Subcutaneous abdominal adipose tissue (tissue), 5 donors: ENCODE measurements around the gene MGMT.

Experiments
- H3K27ac ChIP-seq: one replicate; pipeline ENCODE4 v1.7.0; 2013; ENCODE audit warnings: low read depth, mild to moderate bottlenecking, inconsistent platforms, low read length, moderate library complexity
- H3K27me3 ChIP-seq, 5 donors: one replicate each; pipeline ENCODE4 v1.7.0; 2013; ENCODE audit warnings: low read length in 5 of 5, inconsistent platforms in 1 of 5; ENCODE audit not compliant: control insufficient read depth in 5 of 5, insufficient read depth in 4 of 5
- H3K36me3 ChIP-seq, 5 donors: one replicate each; pipeline ENCODE4 v1.7.0; 2013; ENCODE audit warnings: low read length in 5 of 5; ENCODE audit not compliant: control insufficient read depth in 5 of 5, insufficient read depth in 5 of 5
- H3K4me1 ChIP-seq, 5 donors: one replicate each; pipeline ENCODE4 v1.7.0; 2013; ENCODE audit warnings: low read length in 5 of 5, mild to moderate bottlenecking in 3 of 5, moderate library complexity in 1 of 5; ENCODE audit not compliant: control insufficient read depth in 5 of 5, insufficient read depth in 5 of 5
- H3K4me3 ChIP-seq, 5 donors: one replicate each; pipeline ENCODE4 v1.7.0; 2013; ENCODE audit warnings: low read length in 5 of 5, low read depth in 1 of 5
- H3K9ac ChIP-seq, 5 donors: one replicate each; pipeline ENCODE4 v1.7.0; 2013; ENCODE audit warnings: low read length in 5 of 5, mild to moderate bottlenecking in 4 of 5, moderate library complexity in 3 of 5
- H3K9me3 ChIP-seq, 5 donors: one replicate each; pipeline ENCODE4 v1.7.0; 2013; ENCODE audit warnings: low read length in 5 of 5; ENCODE audit not compliant: control insufficient read depth in 5 of 5
- donor health status: healthy.
- donor health status: healthy.
- donor health status: healthy.
- donor health status: healthy.
- donor health status: healthy.

The MGMT gene

GRCh38 chr10:129568583-129569344 lies 101.7 kb downstream of the MGMT start:
- peaks cover 0 to 9% (median 8%) of the 10 kb centered on the region in 5 donors for H3K36me3 ChIP-seq
- H3K4me3 ChIP-seq, result no peak overlapping the region
- no peak overlapping the region for H3K9ac ChIP-seq
- H3K9me3 ChIP-seq, result no peaks in the 10 kb centered on the region
- H3K27me3 ChIP-seq, result no peaks in the 10 kb centered on the region
- H3K4me1 ChIP-seq, result no peaks in the 10 kb centered on the region
- H3K27ac ChIP-seq, result no peak overlapping the region

DNA sequence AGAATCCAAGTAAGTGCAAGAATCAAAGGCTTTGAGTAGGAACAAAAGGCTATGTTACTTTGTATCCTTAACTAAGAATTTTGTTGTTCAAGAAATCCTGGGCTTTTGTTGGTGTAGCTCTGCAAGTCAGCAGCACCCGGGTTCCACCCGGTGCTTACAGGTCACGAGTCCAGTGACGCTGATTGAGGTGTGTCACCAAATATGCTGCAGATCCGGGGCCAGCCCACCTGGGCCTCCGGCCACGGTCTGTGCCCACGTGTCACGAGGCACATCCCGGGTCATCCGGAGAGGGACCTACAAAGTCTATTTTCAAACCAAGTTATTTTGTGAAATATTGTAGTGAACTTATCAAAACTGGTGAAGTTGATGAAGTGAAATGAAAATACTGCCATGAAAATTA lies 103.1 kb downstream of the MGMT start:
- no peak overlapping the region for H3K4me3 ChIP-seq
- no peak overlapping the region for H3K27ac ChIP-seq
- H3K36me3 ChIP-seq, result peaks cover 0 to 9% (median 8%) of the 10 kb centered on the region in 5 donors
- H3K27me3 ChIP-seq, result no peaks in the 10 kb centered on the region
- no peak overlapping the region for H3K9ac ChIP-seq
- H3K9me3 ChIP-seq, result no peaks in the 10 kb centered on the region
- H3K4me1 ChIP-seq, result no peaks in the 10 kb centered on the region

GRCh38 chr10:129579228-129579627 lies 112.2 kb downstream of the MGMT start:
- Histone ChIP-seq H3K27me3 (no peaks in the 10 kb centered on the region), H3K9me3 (peaks cover 0 to 9% (median 0%) of the 10 kb centered on the region in 5 donors), H3K36me3 (peaks cover 0 to 3% (median 0%) of the 10 kb centered on the region in 5 donors), H3K27ac (no peak overlapping the region), H3K9ac (no peak overlapping the region), H3K4me1 (no peaks in the 10 kb centered on the region), H3K4me3 (no peak overlapping the region)

DNA sequence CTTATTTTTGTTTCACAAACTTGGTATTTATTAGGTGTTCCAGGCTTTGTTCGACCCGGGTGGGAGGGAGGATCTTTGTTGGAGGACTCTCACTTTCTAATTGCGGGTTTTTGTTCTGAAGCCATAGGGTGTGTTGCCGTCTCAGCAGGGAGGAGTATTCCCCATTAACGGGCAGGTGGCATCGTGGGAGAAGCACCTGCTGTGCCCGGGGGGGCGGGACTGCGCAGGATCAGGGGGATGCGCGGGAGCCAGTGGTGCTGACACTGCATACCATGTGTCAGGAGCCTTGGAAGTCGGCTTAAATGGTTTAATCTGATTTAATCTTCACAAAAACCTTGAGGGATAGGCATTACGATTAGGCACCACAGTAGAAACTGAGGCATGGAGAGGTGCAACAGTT lies 113.0 kb downstream of the MGMT start:
- peaks cover 0 to 3% (median 0%) of the 10 kb centered on the region in 5 donors for H3K36me3 ChIP-seq
- no peak overlapping the region for H3K4me3 ChIP-seq
- H3K27ac ChIP-seq, result no peak overlapping the region
- no peaks in the 10 kb centered on the region for H3K4me1 ChIP-seq
- no peak overlapping the region for H3K9ac ChIP-seq
- H3K27me3 ChIP-seq, result no peaks in the 10 kb centered on the region
- peaks cover 0 to 12% (median 0%) of the 10 kb centered on the region in 5 donors for H3K9me3 ChIP-seq

GRCh38 chr10:129580901-129581300 lies 113.9 kb downstream of the MGMT start:
- H3K4me3 ChIP-seq, result no peak overlapping the region
- H3K4me1 ChIP-seq, result no peaks in the 10 kb centered on the region
- no peaks in the 10 kb centered on the region for H3K27me3 ChIP-seq
- H3K9me3 ChIP-seq, result peaks cover 0 to 20% (median 3%) of the 10 kb centered on the region in 5 donors
- no peak overlapping the region for H3K9ac ChIP-seq
- H3K36me3 ChIP-seq, result peaks cover 0 to 3% (median 0%) of the 10 kb centered on the region in 5 donors
- H3K27ac ChIP-seq, result no peak overlapping the region

DNA sequence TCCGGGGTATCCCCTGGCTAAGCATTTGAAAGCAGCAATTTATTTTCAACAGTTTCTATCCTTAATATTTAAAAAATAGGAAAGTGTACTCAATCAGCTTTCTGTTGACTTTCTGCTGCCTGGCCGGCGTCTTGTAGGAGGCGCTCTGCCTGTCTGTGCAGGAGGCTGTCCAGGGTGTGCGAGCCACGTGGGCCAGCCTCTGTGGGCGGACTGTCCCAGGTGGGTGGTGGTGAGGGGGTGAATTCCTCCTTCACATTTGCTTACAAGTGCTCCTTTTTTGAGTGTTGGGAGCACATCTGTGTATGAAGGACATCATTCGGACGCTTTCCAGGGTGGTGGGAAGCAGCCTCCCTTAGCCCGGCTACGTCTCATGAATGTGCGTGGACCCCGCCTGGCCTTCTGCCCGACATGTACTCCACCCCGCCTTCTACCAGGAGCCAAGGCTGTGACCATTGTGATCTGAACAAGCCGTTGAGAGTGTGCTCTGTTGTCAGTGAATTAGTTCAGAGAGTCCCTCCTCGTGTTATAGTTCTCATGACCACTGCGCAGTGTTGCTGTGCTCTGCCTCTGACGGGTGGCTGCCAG lies 114.9 kb downstream of the MGMT start:
- H3K4me3 ChIP-seq, result no peak overlapping the region
- H3K9me3 ChIP-seq, result peaks cover 0 to 31% (median 10%) of the 10 kb centered on the region in 5 donors
- no peaks in the 10 kb centered on the region for H3K4me1 ChIP-seq
- peaks cover 0 to 3% (median 0%) of the 10 kb centered on the region in 5 donors for H3K36me3 ChIP-seq
- H3K27me3 ChIP-seq, result no peaks in the 10 kb centered on the region
- H3K9ac ChIP-seq, result no peak overlapping the region
- no peak overlapping the region for H3K27ac ChIP-seq

GRCh38 chr10:129583831-129584230 lies 116.8 kb downstream of the MGMT start:
- Histone ChIP-seq H3K4me1 (no peaks in the 10 kb centered on the region), H3K36me3 (peaks cover 0 to 6% (median 4%) of the 10 kb centered on the region in 5 donors), H3K4me3 (no peak overlapping the region), H3K27ac (no peak overlapping the region), H3K9me3 (peaks cover 0 to 49% (median 27%) of the 10 kb centered on the region in 5 donors), H3K9ac (no peak overlapping the region), H3K27me3 (no peaks in the 10 kb centered on the region)

DNA sequence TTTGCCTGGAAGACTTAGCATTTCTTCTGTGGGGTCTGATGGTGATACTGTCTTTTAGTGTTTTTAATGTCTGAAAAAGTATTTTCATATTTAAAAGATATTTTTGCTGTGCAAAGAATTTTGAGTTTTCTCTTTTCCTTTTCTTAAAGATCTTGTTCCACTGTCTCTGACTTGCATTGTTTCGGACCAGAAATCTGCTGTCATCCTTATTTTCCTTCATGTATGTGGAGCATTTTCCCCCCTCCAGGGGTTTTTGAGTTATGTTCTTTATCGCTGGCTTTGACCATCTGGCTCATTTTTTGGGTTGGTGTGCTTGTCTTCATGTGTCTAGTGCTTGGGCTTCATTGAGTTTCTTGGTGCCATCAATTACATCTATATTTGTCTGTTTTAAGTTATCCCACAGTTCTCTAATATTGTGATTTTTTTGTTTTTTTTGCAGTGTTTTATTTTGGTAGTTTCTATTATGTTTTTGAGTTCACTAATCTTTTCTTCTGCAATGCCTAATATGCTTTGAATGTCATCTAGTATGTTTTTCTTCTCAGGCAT lies 119.9 kb downstream of the MGMT start:
- H3K4me3 ChIP-seq, result no peak overlapping the region
- H3K36me3 ChIP-seq, result peaks cover 3 to 16% (median 6%) of the 10 kb centered on the region in 5 donors
- no peak overlapping the region for H3K9ac ChIP-seq
- no peaks in the 10 kb centered on the region for H3K4me1 ChIP-seq
- no peaks in the 10 kb centered on the region for H3K27me3 ChIP-seq
- H3K27ac ChIP-seq, result no peak overlapping the region
- peaks cover 0 to 49% (median 33%) of the 10 kb centered on the region in 5 donors for H3K9me3 ChIP-seq

DNA sequence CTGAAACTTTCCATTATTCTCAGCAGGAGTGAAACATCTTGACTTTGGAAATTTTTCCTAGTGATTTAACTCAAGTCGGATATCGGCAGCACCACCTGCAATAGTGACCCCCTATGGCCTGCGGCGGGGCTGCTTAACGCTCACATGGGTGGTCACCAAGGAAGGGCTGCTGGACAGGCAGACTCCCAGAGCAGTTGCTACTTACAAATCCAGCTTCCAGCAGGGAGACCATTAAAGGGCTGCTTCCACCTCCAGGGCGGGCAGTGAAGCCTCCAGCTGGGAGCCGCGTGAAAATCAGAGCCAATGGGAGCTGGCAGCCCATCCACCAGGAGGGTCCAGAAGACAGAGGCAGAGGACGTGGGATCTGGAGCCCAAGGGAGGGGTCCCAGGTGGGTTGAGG lies 122.5 kb downstream of the MGMT start:
- no peaks in the 10 kb centered on the region for H3K4me1 ChIP-seq
- no peaks in the 10 kb centered on the region for H3K27me3 ChIP-seq
- no peak overlapping the region for H3K9ac ChIP-seq
- H3K27ac ChIP-seq, result no peak overlapping the region
- no peak overlapping the region for H3K4me3 ChIP-seq
- peaks cover 3 to 17% (median 5%) of the 10 kb centered on the region in 5 donors for H3K36me3 ChIP-seq
- peaks cover 0 to 42% (median 33%) of the 10 kb centered on the region in 5 donors for H3K9me3 ChIP-seq

DNA sequence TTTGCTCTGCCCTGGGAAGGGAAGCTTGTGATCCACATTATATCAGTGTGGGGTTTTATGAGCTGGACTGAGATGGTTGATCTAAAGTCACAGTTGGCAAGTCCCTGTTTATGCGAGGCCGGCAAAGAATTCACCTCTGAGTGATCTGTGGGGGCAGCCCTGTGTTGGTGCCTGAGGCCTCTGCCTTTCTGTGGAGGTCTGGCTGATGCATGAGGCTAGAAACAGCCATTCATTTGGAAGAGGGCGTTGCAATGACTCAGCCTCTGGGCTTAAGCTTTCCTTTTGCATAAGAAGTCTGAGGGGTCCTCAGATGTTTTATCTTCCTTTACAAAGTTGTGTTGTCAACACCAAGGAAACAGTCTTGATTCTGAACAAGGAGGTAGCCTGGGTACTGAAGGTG lies 126.9 kb downstream of the MGMT start:
- Histone ChIP-seq H3K4me1 (peaks cover 0 to 2% (median 0%) of the 10 kb centered on the region in 5 donors), H3K4me3 (no peak overlapping the region), H3K9ac (no peak overlapping the region), H3K27me3 (no peaks in the 10 kb centered on the region), H3K36me3 (peaks cover 0 to 16% (median 7%) of the 10 kb centered on the region in 5 donors), H3K27ac (no peak overlapping the region), H3K9me3 (peaks cover 0 to 15% (median 0%) of the 10 kb centered on the region in 5 donors)
